GM19193 (cell line): ENCODE data around the gene CAMK2B.

Source experiments
- POLR2A ChIP-seq: IDR thresholded peaks from 4 replicates; pipeline ENCODE4 v1.6.1; 2011; ENCODE audit not compliant: insufficient read depth, insufficient read length; ENCODE audit errors: extremely low read depth

CAMK2B gene

DNA sequence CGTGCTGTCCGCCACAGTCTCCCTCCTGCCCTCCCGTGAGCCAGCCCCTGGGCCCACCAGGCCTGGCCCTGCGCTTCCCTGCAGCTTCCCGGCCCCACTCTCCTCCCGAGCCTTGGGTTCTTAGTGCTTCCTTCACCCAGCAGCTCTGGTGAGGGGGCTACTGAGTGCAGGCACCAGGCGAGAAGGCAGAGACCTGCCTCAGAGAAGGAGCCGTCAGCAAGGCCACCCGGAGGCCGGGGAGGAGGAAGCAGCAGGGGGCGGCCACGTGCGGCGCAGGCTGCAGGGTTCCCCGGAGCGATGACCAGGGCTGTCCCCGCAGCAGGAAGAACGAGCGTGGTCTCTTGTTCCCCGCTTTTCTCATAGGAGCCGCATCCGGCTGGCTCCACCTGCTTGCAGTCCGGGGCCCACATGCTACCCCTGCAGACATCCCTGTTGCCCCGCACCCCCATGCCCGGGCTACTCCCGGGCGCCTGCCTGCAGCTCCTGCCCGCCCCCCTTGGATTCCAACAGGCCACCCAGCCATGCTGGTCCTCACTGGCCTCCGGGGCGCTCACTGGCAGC lies 104.1 kb downstream of the CAMK2B start:
- TF ChIP-seq POLR2A: no peak

DNA sequence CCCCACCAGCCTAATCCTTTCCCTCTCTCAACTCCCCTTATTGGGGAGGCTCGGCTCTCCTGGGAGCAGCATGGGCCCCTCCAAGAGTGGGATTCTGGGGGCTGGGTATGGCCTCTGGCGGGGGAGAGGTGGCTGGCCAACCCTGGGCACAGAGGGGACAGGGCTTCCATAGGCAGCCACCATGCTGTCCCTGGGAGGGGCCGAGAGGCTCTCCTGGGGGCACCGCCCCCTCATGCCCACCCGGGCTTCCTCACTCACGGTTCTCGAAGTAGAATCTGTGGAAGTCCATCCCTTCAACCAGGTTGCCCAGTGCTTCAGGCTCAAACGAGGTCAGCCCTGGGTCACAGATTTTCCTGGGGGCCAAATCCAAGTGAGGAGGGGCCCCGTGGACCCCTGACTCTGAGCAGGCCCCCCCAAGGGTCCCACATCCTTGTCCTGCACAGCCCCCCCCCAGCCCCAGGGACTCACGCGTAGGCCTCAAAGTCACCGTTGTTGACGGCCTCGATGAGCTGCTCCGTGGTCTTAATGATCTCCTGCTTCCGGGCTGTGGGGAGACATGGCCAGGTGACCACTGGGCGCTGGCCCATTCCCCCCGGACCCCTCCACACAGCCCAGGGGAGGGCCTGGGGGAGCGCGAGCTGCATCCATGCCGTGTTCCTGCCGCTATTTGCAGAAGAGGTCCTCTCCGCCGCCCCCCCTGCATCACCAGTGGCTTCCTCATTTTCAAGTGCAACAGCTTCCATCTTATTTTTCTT lies 104.9 kb downstream of the CAMK2B start:
- no peak for TF ChIP-seq POLR2A

DNA sequence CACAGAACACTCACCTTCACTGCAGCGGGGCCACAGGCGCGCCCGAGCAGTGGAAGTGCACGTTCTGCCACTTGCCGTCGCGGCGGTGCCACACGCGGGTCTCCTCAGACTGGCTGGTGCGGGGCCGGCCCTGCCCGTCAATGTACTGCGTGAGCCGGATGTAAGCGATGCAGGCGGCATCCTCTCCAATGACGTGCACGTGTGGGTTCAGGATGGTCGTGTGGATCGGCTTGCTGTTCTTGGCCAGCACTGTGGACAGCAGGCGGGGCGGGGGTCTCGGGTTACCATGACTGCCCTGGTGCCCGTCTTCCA lies 105.4 kb downstream of the CAMK2B start:
- TF ChIP-seq POLR2A: no peak

DNA sequence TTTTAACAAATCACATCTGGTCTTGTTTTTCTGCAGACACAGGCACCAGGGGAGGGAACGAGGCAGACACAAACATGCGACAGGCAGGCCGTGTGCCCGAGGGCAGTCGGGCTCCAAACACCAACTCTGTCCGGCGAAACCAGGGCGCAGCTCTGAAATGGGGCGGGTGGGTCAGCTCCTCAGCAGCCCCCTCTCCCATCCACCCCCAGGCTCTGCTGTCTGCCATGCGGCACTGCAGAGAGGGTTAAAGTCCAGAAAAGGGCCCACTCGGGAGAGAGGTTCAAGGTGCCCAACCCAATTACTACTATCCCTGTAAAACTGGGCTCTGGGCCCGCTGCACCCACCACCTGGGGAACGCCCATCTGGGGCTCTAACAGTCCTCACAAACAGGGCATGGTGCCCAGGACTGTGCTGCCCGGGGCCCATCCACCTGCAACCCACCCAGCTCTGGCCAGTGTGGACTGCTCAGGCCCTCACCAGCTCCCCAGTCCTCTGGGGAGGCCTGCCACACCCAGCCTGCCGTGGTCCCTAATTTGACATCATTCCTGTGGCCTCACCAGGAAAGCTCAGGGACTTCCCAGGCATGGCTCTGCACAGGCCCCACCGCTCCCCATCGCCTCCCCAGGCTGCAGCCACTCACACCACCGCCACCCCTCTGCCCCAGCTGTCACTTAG lies 105.9 kb downstream of the CAMK2B start:
- no peak for TF ChIP-seq POLR2A

DNA sequence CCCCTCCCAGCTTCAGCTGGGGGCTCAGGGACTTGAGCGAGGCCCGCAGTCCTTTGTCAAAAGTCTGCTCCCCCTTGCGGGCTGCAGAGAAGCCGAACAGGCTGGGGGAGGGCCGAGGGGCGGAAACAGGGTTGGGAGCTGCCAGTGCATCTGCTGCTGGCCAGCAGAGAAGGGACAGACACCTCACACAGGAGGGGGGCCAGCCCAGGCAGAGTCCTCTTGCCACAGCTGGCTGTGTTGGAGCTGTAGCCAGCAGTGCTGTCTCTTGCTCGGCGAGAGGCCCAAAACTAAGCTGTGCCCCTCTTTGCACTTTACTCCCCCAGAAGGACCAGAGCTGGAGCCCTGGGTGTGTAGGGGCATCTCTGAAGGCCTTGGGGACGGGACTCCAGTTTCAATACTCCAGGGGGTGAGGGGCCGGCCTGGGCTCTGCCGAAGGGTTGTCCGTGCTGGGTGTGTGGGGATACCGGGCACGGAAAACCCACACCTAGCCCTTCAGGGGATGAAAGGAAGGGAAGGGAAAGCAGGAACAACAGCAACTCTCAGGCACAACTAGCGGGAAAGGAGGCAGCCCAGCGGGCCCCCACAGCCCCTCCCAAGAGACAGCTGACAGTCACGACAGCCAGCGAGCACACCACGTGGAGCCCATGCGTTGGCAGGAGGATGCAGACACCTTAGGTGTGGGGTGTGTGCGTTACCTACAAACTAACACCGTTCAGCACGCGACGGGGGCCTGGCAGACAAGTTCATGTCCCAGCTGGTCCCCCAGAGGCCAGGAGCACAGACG lies 106.8 kb downstream of the CAMK2B start:
- no peak for TF ChIP-seq POLR2A

DNA sequence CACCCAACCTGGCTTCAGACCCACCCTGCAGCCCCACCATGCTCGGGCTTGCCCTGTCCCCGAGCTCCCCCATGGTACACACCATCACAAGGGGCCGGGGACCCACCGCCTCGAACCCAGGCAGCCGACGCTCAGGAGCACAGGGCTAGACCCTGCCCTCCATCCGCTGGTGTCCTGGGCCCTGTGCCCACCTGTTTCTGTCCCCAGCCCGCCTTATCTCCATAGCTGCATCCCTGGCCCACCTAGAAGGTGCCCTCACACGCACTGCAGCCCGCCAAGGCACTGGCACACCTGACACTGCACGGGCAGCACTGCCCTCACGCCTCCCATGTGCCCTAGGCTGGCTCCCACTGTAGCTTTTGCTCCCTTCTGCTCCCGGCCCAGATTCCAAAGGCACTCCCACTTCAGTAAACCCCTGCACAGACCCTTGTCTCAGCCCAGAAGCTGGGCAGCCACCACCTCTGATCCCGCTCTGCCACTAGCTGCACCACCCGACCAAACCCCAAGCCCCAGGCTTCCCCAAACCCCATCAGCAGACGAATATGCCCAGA lies 107.5 kb downstream of the CAMK2B start:
- TF ChIP-seq POLR2A: no peak

DNA sequence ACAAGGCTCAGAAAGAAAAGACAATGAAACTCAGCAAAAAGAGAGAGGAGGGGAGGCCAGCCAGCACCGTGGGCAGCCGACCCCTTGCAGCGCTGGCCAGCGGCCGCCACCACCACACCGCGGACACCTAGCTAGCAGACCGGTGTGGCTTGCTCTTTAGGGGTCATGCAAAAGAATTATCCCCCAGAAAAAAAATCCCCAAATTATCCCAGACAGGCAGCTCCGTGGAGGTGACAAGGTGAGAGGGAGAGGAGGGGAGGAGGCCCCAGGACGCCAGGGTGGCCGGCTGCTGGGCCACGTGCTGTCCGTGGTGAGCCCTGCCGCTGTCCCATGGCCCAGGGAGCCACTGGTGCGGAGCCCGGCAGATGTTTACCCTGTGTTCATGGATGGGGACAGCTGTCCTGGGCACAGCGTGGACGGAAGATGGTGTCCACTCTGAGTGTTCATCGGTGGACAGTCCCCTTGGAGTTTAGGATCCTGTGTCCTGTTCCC lies 108.1 kb downstream of the CAMK2B start:
- no peak for TF ChIP-seq POLR2A

DNA sequence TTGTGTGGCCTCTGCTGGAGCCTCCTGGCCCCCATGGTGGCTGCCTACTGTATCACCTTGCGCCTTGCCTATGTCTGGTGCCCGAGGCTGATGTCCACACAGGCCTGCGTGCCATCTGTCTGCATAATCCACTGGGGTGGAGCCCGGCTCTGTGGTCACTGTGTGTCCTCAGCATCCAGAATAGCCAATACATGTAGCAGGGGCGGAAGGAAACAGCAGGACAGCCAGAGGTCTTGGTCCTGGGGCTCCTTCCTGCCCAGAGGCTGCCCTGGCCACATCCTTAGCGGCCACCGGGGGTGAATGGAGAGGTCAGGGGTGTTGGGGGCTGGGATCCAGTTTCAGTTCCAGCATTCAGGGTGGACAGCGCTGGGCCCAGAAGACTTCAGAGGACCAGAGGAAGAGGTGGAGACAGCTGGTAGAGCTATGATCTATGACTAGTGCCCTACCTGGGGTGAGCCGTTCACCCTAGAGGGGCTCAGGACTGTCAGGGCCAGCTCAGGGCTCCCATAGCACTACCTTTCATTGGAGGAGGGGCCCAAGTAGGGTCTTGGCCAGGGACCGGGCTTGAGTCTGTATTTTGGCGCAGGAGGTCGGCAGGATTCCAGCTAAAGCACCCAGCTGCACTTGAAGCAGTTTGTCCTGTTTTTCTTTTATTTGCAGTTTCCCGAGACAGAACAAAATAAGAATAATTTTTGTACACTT lies 108.7 kb downstream of the CAMK2B start:
- no peak for TF ChIP-seq POLR2A

DNA sequence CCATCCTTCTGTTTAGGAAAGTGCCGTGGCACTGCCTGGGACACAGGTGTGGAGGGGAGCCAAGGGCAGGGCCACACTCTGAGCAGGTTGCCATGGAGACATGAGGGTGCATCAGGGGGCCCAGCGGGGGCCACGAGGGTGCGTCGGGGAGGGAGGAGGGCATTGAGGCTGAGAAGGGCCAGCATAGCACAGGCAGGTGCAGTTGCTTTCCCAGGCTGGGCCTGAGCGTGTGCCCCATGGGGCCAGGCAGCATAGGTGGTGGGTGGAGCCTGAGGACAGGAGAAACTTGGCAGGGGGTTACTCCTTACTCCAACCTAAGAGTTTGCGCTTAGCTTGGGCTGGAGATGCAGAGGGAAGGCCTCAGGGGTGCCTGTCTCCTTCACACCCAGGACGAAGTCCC lies 109.4 kb downstream of the CAMK2B start:
- no peak for TF ChIP-seq POLR2A

DNA sequence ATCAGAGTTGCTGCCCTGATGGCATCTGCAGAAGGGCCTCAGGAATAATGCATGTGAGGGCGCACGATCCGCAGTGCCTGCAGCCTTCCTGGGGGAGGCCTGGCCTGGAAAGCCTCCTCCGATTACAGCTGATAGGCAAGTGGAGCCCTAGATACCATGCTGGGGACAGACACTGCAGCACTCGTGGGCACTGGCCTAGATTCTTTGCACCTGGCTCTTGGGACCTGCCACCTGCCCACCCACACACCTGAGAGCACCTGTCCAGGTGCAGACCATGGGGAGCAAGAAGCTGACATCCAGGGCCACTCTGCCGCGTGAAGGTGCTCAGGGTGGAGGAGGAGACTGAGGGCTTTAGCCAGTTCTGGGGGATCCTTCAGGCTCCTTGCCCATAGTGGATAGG lies 109.9 kb downstream of the CAMK2B start:
- no peak for TF ChIP-seq POLR2A

DNA sequence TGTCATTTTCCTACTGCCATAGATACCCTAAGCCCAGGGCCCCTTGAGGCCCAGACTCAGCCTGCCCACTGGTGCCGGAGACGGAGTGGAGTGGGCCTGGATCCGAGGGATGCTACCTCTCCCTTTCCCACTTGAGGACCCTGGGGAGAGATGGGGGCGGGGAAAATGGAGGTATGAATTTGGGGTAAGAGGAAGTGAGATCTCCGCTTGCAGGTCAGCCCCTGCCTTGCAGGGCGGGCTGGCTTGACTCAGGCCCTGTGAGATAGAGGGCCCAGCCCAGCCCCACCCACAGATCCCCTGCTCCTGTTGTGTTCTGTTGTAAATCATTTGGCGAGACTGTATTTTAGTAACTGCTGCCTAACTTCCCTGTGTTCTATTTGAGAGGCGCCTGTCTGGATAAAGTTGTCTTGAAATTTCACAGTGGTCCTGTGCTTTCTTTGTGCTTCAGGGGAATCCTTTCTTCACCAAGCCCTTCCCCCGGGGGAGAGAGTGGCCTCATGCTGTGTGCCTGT lies 111.5 kb downstream of the CAMK2B start:
- TF ChIP-seq POLR2A: no peak

DNA sequence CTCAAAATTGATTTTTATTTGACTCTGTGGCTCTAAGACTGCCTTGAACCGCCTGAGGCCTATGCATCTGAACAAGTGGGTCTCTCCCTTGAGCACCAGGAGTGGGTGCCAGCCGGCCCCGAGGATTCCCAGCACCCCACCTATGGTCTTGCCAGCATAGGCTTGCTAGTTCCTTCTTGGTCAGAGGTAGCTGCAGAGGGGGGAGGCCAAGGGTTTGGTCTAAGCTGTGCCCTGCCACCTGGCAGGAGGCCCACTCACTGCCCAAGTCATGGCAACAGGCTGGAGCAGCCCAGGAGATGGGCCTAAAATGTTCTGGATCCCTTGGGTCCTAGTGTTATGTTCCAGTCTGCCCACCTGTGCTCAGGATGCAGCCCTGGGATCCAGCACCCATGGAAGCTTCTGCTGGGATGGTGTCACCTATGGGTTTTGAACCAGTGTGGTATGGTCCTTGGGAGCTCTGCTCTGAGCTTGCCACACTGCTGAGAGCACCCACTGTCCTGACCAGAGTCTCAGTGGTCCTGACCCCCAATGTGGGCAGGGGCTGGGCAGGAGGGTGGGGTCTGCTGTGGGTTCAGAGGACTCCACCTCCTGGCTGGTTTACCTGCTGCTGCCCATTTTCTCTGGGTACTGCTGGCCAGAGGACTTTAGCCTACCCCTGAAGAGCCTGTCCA lies 112.1 kb downstream of the CAMK2B start:
- no peak for TF ChIP-seq POLR2A

DNA sequence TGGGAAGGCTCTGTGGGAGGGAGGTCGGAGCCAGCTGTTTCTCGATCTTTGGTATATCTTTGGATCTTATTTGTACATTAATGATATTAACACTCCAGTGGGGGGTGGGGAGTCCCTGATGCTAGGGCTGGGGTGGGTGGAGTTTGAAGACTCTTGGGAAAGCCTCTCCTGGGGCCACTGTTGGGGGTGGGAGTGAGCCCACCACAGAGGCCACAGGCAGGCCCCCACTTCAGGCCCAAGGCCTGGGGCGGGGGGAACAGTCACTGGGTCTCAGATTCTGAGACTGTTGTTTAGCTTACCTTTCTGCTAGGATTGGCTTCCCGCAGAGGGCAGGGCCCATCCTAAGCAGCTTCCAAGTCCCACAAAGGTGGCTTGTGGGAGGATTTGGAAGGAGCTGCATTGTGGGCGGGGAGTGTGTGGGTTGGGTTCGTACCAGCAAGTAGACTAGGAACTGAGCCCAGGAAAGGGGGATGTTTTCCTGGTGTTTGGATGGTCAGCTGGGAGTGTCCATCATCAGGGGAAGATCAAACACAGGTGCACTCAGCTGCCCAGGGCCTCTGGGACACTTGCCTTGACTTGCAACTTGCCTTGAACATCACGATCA lies 112.7 kb downstream of the CAMK2B start:
- TF ChIP-seq POLR2A: no peak
